ENCODE data around the gene SUMF1.
"Not testable (repeated sequence)": the region's sequence is repeated elsewhere in the genome, so short reads cannot be mapped to it uniquely, and the experiment has no call there.

Gene SUMF1

DNA sequence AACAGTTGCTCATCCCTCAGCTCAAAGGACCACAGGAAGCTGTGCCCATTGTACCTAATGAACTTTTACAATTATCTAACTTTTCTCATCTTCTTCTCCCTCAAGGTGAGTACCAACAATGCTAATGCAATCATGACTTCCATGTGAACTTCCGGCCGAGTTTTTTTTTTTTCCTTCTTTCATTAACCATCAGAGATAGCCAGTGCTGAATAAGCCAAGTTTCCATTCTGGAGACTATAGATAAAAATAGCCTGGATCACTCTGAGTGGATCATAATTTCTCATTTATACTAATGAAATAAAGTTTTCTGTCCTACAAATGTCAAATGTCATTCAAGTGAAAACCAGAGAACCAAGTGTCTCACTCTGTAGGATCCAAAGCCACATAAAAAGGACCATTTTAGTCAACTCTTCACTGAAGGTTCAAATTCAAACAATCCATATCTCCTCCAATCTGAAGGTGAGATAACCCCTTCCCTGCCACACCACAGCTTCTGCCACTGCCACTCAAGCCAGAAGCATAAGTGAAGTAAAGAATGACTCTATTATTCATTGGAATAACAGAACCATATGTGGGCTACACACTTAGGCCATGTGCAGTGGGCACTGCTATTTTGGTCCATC, 5.5 kb downstream of the SUMF1 start:
- DNase-seq (ENCODE audit: low spot score) = no peak

DNA sequence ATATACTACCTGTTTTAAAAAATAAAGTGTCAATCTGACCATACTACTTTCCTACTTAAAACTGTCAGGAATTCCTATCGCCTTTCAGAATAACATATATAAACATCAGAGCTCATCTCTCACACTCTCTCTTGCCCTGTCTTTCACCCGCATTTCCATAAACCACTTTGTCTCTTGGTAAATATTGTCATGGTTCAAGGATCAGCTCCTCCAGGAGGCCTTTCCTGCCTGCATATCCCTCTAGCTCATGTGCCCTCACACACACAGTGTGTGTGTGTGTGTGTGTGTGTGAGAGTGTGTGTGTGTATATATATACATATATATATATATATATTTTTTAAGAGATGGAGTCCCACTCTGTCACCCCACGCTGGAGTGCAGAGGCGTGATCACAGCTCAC, 6.7 kb downstream of the SUMF1 start:
- DNase-seq (ENCODE audit: low spot score) = no peak

- no peak for DNase-seq (ENCODE audit: low spot score)
These were observed 8.1 kb downstream of the SUMF1 start for GRCh38 chr3:4458961-4459360.

GRCh38 chr3:4456780-4457179, 10.3 kb downstream of the SUMF1 start:
- DNase-seq (ENCODE audit: low spot score) = not testable (repeated sequence)

DNA sequence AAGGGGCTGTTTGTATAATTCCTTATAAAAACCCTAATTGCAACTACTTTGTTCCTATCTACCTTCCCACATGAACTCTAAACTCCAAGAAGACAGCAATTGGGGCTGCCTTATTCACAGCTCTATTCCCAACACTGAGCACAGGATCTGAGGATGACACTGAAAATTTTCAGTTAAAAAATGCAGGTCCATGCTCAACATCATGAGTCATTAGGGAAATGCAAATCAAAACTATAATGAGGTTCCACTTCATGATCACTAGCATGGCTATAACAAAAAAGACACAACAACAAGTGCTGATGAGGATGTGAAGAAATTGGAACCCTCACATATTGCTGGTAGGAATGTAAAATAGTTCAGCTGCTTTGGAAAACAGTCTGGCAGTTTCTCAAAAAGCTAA, 12.9 kb downstream of the SUMF1 start:
- no peak for DNase-seq (ENCODE audit: low spot score)

DNA sequence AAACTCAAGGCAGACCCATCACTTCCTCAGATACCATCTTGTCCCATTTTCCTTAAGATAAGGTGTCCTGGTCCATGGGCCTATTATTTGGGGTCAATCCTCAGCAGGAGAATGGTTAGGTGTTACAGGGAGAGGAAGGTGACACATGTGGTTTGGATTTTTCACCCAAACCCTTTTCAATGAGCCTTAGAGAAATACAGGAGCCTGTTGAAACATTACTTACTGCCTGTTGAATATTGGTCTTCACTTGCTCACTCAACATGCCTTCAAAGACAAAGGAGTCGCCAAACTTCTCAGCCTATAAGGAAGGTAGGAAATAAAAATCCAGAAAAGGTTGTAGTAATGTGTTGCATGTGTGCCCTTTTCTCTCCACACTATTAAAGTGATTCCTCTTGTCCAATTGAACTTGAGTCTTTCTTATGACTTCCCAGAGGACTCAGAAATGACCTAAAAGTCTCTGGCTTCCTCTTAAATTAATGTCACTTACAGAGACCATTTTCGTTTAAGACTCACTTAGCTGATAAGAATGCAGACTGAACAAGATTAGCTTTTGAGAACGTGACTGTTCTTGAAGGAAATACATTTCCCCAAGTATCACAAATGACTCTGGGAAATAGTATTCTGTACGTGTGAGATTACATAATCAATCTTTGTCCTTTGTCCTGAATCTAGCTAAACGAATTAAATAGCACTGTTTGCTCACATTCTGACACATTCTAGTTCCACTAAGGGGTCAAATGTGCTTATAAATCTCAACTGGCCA, 17.8 kb downstream of the SUMF1 start:
- no peak for DNase-seq (ENCODE audit: low spot score)

GRCh38 chr3:4448187-4448586, 18.9 kb downstream of the SUMF1 start:
- peak; percentile 13 for DNase-seq (ENCODE audit: low spot score)

DNA sequence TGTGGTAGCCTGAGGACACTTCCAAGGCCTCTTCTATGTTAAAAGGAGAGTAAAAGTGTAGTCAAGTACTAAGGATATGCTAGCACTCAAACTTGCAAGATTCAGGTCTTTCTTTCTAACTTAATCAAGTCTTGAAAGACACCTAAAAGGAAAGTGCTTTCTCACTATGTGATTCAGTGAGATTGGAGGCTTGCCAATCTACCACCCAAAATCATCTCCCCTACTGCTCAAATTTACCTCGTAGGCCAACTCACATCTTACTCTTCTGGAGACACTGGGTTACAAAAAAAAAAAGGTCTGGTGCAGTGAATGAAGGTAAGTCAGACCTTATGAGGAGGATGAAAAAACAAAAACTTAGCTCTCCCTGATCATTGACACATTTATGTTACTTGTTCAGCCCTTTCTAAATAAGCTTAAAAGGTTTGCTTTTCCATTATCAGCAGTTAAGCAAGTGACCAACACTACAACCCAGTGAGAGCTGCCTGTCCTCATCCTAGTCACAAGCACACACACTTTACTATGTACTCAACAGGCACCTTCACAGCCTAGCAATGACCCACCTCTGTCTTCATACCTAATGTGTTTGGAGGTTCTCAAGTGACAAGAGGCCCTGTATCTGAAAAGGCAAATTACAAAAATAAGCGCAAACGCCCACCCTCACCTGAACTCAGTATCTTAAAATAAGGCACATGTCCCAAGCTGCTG, 19.6 kb downstream of the SUMF1 start:
- DNase-seq (ENCODE audit: low spot score) = no peak

GRCh38 chr3:4440951-4441350, 26.1 kb downstream of the SUMF1 start:
- no peak for DNase-seq (ENCODE audit: low spot score)

- no peak for DNase-seq (ENCODE audit: low spot score)
These were observed 28.8 kb downstream of the SUMF1 start for GRCh38 chr3:4438296-4438695.

GRCh38 chr3:4432259-4432658, 34.8 kb downstream of the SUMF1 start:
- no peak for DNase-seq (ENCODE audit: low spot score)

DNA sequence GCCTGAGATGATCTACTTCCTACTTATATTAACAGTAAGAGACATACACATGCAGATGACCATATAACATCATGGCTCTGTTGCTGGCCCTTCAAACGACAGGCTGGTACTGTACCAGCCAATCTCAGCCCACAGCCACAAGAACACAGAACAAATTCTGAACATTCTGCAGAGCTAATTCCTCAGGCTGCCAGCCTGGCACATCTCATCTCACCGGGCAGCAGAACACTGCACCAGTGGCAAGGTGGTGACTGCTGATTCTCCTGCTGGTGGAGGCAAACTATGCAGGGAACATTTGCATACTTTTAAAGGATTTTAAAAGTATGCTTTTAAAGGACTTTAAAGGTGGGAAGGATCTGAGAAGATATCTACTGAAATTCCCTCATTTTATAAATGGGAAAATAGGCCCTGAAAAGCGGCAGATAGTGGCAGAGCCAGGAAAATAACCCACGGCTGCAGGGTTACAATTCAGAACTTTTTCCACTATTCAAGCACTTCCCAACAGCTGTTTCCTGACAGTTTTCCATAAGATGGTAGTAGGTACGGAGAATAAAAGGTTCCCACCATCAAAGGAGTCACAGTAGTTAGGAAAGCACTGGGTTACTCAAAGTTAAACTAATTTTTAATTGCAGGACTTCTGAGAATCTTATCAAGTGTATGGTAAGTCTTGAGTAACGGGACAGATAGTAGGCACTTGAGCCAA, 37.3 kb downstream of the SUMF1 start:
- no peak for DNase-seq (ENCODE audit: low spot score)

- DNase-seq (ENCODE audit: low spot score) = no peak
These were observed 40.2 kb downstream of the SUMF1 start for GRCh38 chr3:4426782-4427344.

- no peak for DNase-seq (ENCODE audit: low spot score)
These were observed 40.7 kb downstream of the SUMF1 start for GRCh38 chr3:4426261-4426781.

DNA sequence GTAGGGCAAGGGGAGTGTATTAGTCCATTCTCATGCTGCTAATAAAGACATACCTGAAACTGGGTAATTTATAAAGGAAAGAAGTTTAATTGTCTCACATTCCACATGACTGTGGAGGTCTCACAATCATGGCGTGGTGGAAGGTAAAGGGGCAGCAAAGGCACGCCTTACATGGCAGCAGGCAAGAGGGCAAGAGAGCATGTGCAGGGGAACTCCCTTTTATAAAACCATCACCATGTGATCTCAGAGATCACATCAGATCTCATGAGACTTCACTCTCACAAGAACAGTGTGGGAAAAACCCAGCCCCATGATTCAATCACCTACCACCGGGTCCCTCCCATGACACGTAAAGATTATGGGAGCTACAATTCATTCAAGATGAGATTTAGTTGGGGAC, 41.4 kb downstream of the SUMF1 start:
- DNase-seq (ENCODE audit: low spot score) = no peak

- no peak for DNase-seq (ENCODE audit: low spot score)
These were observed 42.0 kb downstream of the SUMF1 start for GRCh38 chr3:4425055-4425454.

GRCh38 chr3:4421121-4421520, 45.9 kb downstream of the SUMF1 start:
- no peak for DNase-seq (ENCODE audit: low spot score)

- DNase-seq (ENCODE audit: low spot score) = no peak
These were observed 47.1 kb downstream of the SUMF1 start for GRCh38 chr3:4419920-4420319.

DNA sequence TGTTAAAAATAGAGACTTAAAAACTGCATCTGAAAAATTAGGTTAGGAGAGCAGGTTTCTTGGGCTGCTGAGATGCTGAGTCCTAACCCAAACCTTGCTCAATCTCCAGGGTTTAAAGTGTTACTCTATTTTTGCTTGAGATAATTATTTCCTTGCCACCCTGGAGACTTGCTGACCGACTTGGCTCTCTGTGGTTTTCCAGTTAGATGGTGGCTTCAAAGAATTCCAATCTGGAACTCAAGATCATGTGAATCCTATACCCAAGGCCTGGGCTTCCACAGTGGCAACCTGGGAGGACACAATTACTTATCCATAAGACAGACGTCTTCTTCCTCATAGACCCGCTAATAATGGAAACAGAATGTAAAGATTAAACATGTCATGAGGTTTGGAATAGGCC, 47.7 kb downstream of the SUMF1 start:
- DNase-seq (ENCODE audit: low spot score) = no peak

GRCh38 chr3:4418156-4418555, 48.9 kb downstream of the SUMF1 start:
- no peak for DNase-seq (ENCODE audit: low spot score)

DNA sequence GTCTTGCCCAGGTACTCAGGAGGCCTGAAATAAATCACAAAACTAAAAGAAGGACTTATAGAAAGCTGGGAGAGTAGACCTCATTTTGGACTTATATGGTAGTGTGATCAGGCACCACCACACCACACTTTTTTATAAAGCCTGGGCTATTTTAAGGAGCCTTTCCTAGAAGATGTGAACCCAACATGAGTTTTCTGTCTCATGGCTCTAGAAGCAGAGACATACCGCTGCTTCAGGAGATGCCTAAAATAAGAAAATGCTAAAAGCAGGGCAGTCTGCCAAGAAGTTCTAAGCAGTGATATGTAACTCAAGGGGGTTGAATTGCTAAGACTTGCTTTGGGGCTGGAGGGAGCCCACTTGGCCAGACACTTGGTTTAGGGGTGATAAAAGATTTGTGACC, 49.6 kb downstream of the SUMF1 start:
- no peak for DNase-seq (ENCODE audit: low spot score)

GRCh38 chr3:4416961-4417360, 50.1 kb downstream of the SUMF1 start:
- no peak for DNase-seq (ENCODE audit: low spot score)
